Caco-2 (cell line): ENCODE measurements around the gene AKAP9. TPM values are rescaled to one million over a fixed set of nuclear protein-coding genes. Genes with fewer than 3 reads are reported as not detected.
"Not testable (repeated sequence)": the region's sequence is repeated elsewhere in the genome, so short reads cannot be mapped to it uniquely, and the experiment has no call there.

Experiments used
- BruUV-seq: library from RNA; stranded (reverse); fragments of 400-500 nt; replicated peaks from 2 replicates; lab custom pipeline; 2021; lab: Mats Ljungman, UMichigan
- CTCF ChIA-PET: fragments of 300-600 bp; sonication (Branson Sonifier 250); formaldehyde crosslinking; loops from one replicate; lab custom pipeline; 2022; ENCODE audit warnings: antibody characterized with exemption; lab: Charles Lee
- POLR2A ChIA-PET: fragments of 300-600 bp; sonication (Branson Sonifier 250); formaldehyde crosslinking; loops from one replicate; lab custom pipeline; 2022; ENCODE audit warnings: antibody characterized with exemption; lab: Charles Lee
- DNase-seq, 2 experiments: peaks; one replicate each; pipeline versions ENCODE4 v3.0.0 to v3.0.0-alpha.2; 2020 to 2022
- H3K27me3 ChIP-seq: replicated peaks from 2 replicates; pipeline ENCODE4 v1.6.0; 2011; ENCODE audit warnings: low read length; ENCODE audit not compliant: control insufficient read depth, insufficient read depth
- H3K36me3 ChIP-seq: 2 replicates; pipeline ENCODE4 v1.5.1; 2011; ENCODE audit warnings: low read length; ENCODE audit not compliant: control insufficient read depth, insufficient read depth
- H3K4me1 ChIP-seq: fragments of 250-450 bp; sonication (Bioruptor Pico); 2 replicates; pipeline ENCODE4 v1.5.1; 2020; ENCODE audit warnings: mild to moderate bottlenecking
- H3K4me3 ChIP-seq: 2 replicates; pipeline ENCODE4 v1.5.1; 2011; ENCODE audit warnings: low read depth, mild to moderate bottlenecking, control low read depth, low read length
- H3K9me3 ChIP-seq: fragments of 250-450 bp; sonication (Bioruptor Pico); 2 replicates; pipeline ENCODE4 v1.5.1; 2020; ENCODE audit warnings: mild to moderate bottlenecking, moderate library complexity
- H3K27ac Mint-ChIP-seq: one replicate; pipeline ENCODE4 v1.8.0; 2022; ENCODE audit warnings: mixed read lengths; ENCODE audit not compliant: unreplicated experiment
- H3K27me3 Mint-ChIP-seq: one replicate; pipeline ENCODE4 v1.8.0; 2022; ENCODE audit warnings: mixed read lengths; ENCODE audit not compliant: insufficient read depth, unreplicated experiment
- H3K36me3 Mint-ChIP-seq: one replicate; pipeline ENCODE4 v1.8.0; 2022; ENCODE audit warnings: mild to moderate bottlenecking, mixed read lengths; ENCODE audit not compliant: insufficient read depth, unreplicated experiment
- H3K4me1 Mint-ChIP-seq: one replicate; pipeline ENCODE4 v1.8.0; 2022; ENCODE audit warnings: low read depth, mixed read lengths; ENCODE audit not compliant: unreplicated experiment
- H3K4me3 Mint-ChIP-seq: one replicate; pipeline ENCODE4 v1.8.0; 2022; ENCODE audit warnings: mild to moderate bottlenecking, moderate library complexity, mixed read lengths; ENCODE audit not compliant: unreplicated experiment
- H3K9me3 Mint-ChIP-seq: one replicate; pipeline ENCODE4 v1.8.0; 2022; ENCODE audit warnings: mixed read lengths; ENCODE audit not compliant: unreplicated experiment
- CTCF ChIP-seq, 2 experiments: fragments of 200-600 bp in 1 of 2; IDR thresholded peaks; 1 replicate in 1 of 2; 2 replicates in 1 of 2; pipeline versions ENCODE4 v1.5.1 to v1.8.0; 2011 to 2022; ENCODE audit warnings: antibody characterized with exemption in 1 of 2, control low read depth in 1 of 2, inconsistent platforms in 1 of 2, low read depth in 1 of 2, low read length in 1 of 2, mild to moderate bottlenecking in 1 of 2, moderate library complexity in 1 of 2; ENCODE audit not compliant: insufficient read depth in 1 of 2, severe bottlenecking in 1 of 2, unreplicated experiment in 1 of 2
- intact Hi-C: fragments of 100-400 bp; cut with micrococcal nuclease; formaldehyde crosslinking; loops from one replicate; pipeline ENCODE4 v1.10.0; 2022; ENCODE audit not compliant: unreplicated experiment
- total RNA-seq: library from RNA; stranded (reverse); gene quantifications from 2 replicates; pipeline ENCODE4 v1.2.3, GENCODE V29; 2022

AKAP9 gene
- total RNA-seq, 1 experiment from 2014 or later, result 79.4 TPM

GRCh38 chr7:91892821-91893340 is 47.8 kb upstream of the AKAP9 start:
- H3K36me3 Mint-ChIP-seq, result peaks cover 5% of the 10 kb centered on the region
- POLR2A ChIA-PET, result no interaction called here

GRCh38 chr7:91893699-91894098 is 47.0 kb upstream of the AKAP9 start:
- CTCF ChIA-PET, DNase-seq, H3K4me3 ChIP-seq, H3K9me3 ChIP-seq, H3K4me3 Mint-ChIP-seq, H3K27me3 ChIP-seq, H3K36me3 ChIP-seq, intact Hi-C loops, H3K36me3 Mint-ChIP-seq, BruUV-seq, POLR2A ChIA-PET, H3K27me3 Mint-ChIP-seq: not testable (repeated sequence)
- Mint-ChIP-seq H3K27ac (peak overlapping the region; percentile 66), H3K4me1 (peaks cover 15% of the 10 kb centered on the region), H3K9me3 (peaks cover 15% of the 10 kb centered on the region)
- peaks cover 24% of the 10 kb centered on the region for H3K4me1 ChIP-seq

More at GRCh38 chr7:91892821-91893340, 47.8 kb upstream of the AKAP9 start:
- H3K4me3 ChIP-seq, result no peak overlapping the region
- H3K27me3 ChIP-seq, result no peaks in the 10 kb centered on the region
- Mint-ChIP-seq H3K9me3 (peaks cover 15% of the 10 kb centered on the region), H3K27me3 (no peaks in the 10 kb centered on the region), H3K4me1 (peaks cover 15% of the 10 kb centered on the region), H3K27ac (peak overlapping the region; percentile 66), H3K4me3 (peak overlapping the region; percentile 4)
- intact Hi-C loops, result no loop called here
- no peaks in the 10 kb centered on the region; the same call in 1 of the 2 replicates for H3K9me3 ChIP-seq
- no peak for TF ChIP-seq CTCF (IDR thresholded peaks at IDR 0.05; ENCODE audit: insufficient read depth in 1 of 2, low read depth in 1 of 2, low read length in 1 of 2, severe bottlenecking in 1 of 2, unreplicated experiment in 1 of 2)
- H3K36me3 ChIP-seq, result no peaks in the 10 kb centered on the region
- peak in 1 of 2 experiments; percentile 37 for DNase-seq
- no TSS peak for BruUV-seq
- CTCF ChIA-PET, result interaction anchor here (1.3 kb wide), 1 partner anchor 12 kb away, joined by 5 read pairs; the partner anchor contains the start of gene MTERF1
- H3K4me1 ChIP-seq, result peaks cover 24% of the 10 kb centered on the region

DNA sequence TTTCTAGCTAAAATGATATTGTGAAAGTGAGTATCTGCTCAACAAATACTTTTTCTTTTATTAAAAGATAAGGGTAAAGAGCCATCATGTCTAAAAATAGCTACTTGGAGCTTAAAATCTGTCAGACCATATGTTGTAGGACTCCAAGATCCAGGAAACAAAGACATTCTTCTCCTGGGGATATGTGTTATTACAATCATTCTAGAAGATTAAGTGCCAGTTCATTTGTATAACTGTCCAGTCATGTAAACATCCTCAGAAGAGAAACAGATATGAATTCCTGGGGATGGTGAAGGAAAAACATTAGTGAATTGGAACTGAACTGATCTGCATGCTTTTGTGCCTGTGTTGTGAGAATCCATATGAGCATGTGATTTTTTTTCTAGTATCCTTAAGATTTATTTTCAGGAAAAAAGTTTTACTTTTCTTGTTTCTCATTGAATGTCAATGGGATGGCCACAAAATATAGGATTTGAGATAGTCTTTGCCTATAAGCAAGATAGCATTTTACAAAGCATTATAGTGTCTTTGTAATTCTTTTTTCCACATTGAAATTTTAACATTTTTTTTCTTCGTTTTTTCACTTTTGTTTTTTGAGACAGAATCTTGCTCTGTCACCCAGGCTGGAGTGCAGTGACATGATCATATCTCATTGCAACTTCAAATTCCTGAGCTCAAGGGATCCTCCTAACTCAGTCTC is 45.7 kb upstream of the AKAP9 start:
- Histone ChIP-seq H3K27me3 (no peaks in the 10 kb centered on the region), H3K9me3 (no peaks in the 10 kb centered on the region), H3K4me3 (no peak overlapping the region), H3K4me1 (peaks cover 24% of the 10 kb centered on the region), H3K36me3 (no peaks in the 10 kb centered on the region)
- DNase-seq, result no peak
- TF ChIP-seq CTCF (IDR thresholded peaks at IDR 0.05; ENCODE audit: insufficient read depth in 1 of 2, low read depth in 1 of 2, low read length in 1 of 2, severe bottlenecking in 1 of 2, unreplicated experiment in 1 of 2), result no peak
- H3K27ac Mint-ChIP-seq, result no peak overlapping the region
- H3K4me3 Mint-ChIP-seq, result no peak overlapping the region
- H3K27me3 Mint-ChIP-seq, result no peaks in the 10 kb centered on the region
- peaks cover 12% of the 10 kb centered on the region for H3K9me3 Mint-ChIP-seq
- POLR2A ChIA-PET, result no interaction called here
- peaks cover 15% of the 10 kb centered on the region for H3K4me1 Mint-ChIP-seq
- intact Hi-C loops, result no loop called here
- CTCF ChIA-PET, result no interaction called here
- BruUV-seq, result no TSS peak
- H3K36me3 Mint-ChIP-seq, result peaks cover 5% of the 10 kb centered on the region
